ENCODE results near the gene NANOS1. TPM values are rescaled to one million over a fixed set of nuclear protein-coding genes. Genes with fewer than 3 reads are reported as not detected.
A peak's percentile ranks its signal among the peaks of the same experiment; 100 is the strongest.
"Not testable (repeated sequence)": the region's sequence is repeated elsewhere in the genome, so short reads cannot be mapped to it uniquely, and the experiment has no call there.

Gene NANOS1
- total and polyA plus RNA-seq, 2 experiments from 2014 or later: 1.6 to 2.9 TPM

- H3K4me1 Mint-ChIP-seq: peaks cover 19% of the 10 kb centered on the region; the same call in 2 of the 3 replicates
- H3K9me2 ChIP-seq (ENCODE audit: insufficient read depth); H3K79me2 ChIP-seq (replicated peaks; ENCODE audit: insufficient read depth); H3K36me3 ChIP-seq (ENCODE audit: insufficient read depth); DNase-seq (ENCODE audit: low spot score); ATAC-seq; H3K27ac Mint-ChIP-seq; H3K36me3 Mint-ChIP-seq (ENCODE audit: low read depth); H3K27ac ChIP-seq (ENCODE audit: low read depth); H3K9me3 Mint-ChIP-seq; H3K27me3 ChIP-seq (ENCODE audit: insufficient read depth): not testable (repeated sequence)
- H3K4me2 ChIP-seq: peak overlapping the region; percentile 85
- peak overlapping the region; percentile 69 for H3K4me3 ChIP-seq
- peaks cover 23% of the 10 kb centered on the region for H3K4me1 ChIP-seq (ENCODE audit: insufficient read depth)
- H3F3A ChIP-seq (replicated peaks; ENCODE audit: low read depth): peaks cover 21% of the 10 kb centered on the region
- peak overlapping the region; percentile 69 for H3K4me3 Mint-ChIP-seq
- H2AFZ ChIP-seq: peak overlapping the region; percentile 99
- peaks cover 24% of the 10 kb centered on the region; the same call in 1 of the 2 replicates for H4K20me1 ChIP-seq (replicated peaks; ENCODE audit: insufficient read depth)
- peaks cover 15% of the 10 kb centered on the region for H3K27me3 Mint-ChIP-seq (ENCODE audit: insufficient read depth, low read depth, poor library complexity)
Observed at GRCh38 chr10:119028445-119028899, 1.0 kb upstream of the NANOS1 start.

- Histone ChIP-seq H3K4me3 (peak overlapping the region; percentile 69), H2AFZ (peak overlapping the region; percentile 99), H3K79me2 (replicated peaks; ENCODE audit: insufficient read depth) (no peaks in the 10 kb centered on the region), H3F3A (replicated peaks; ENCODE audit: low read depth) (peaks cover 24% of the 10 kb centered on the region), H3K4me1 (ENCODE audit: insufficient read depth) (peaks cover 19% of the 10 kb centered on the region), H4K20me1 (replicated peaks; ENCODE audit: insufficient read depth) (peaks cover 30% of the 10 kb centered on the region; the same call in 1 of the 2 replicates), H3K27me3 (ENCODE audit: insufficient read depth) (0 out of 2 replicates have a peak, but pooled peaks cover 5% of the 10 kb centered on the region), H3K36me3 (ENCODE audit: insufficient read depth) (peaks cover 12% of the 10 kb centered on the region), H3K9me2 (ENCODE audit: insufficient read depth) (no peaks in the 10 kb centered on the region), H3K27ac (ENCODE audit: low read depth) (no peak overlapping the region), H3K4me2 (peak overlapping the region; percentile 85)
- peaks cover 13% of the 10 kb centered on the region; the same call in 2 of the 3 replicates for H3K36me3 Mint-ChIP-seq (ENCODE audit: low read depth)
- H3K4me3 Mint-ChIP-seq: peak overlapping the region; percentile 69
- H3K27ac Mint-ChIP-seq: no peak overlapping the region
- DNase-seq (ENCODE audit: low spot score) (peak; percentile 94), ATAC-seq (peak; percentile 80)
- no peaks in the 10 kb centered on the region for H3K9me3 Mint-ChIP-seq
- peaks cover 21% of the 10 kb centered on the region; the same call in 2 of the 3 replicates for H3K4me1 Mint-ChIP-seq
- peaks cover 15% of the 10 kb centered on the region for H3K27me3 Mint-ChIP-seq (ENCODE audit: insufficient read depth, low read depth, poor library complexity)
- no peak for TF ChIP-seq ZNF114 (CRISPR knock-in tag; IDR thresholded peaks at IDR 0.05)
- peak in 1 of 2 experiments; percentile 9; a peak in 1 of 4 replicates for TF ChIP-seq CTCF (conservative IDR thresholded peaks at IDR 0.05; ENCODE audit: low read depth in 2 of 2)
- TF ChIP-seq ZNF462 (CRISPR knock-in tag; IDR thresholded peaks at IDR 0.05): no peak
- TF ChIP-seq CREB1 (CRISPR knock-in tag; IDR thresholded peaks at IDR 0.05; ENCODE audit: low read depth): no peak
- no peak for TF ChIP-seq ZNF331 (CRISPR knock-in tag; IDR thresholded peaks at IDR 0.05; ENCODE audit: low read depth)
- no peak for TF ChIP-seq STAT1 (IDR thresholded peaks at IDR 0.05; ENCODE audit: unreplicated experiment)
- TF ChIP-seq NANOG (IDR thresholded peaks at IDR 0.05; ENCODE audit: borderline replicate concordance): no peak
- no peak for TF ChIP-seq JUNB (IDR thresholded peaks at IDR 0.05; ENCODE audit: unreplicated experiment)
- TF ChIP-seq POLR2AphosphoS5 (IDR thresholded peaks at IDR 0.05; ENCODE audit: low read depth): 0 out of 2 replicates have a peak, but pooled peaks have one; percentile 25
- TF ChIP-seq ETS1 (IDR thresholded peaks at IDR 0.05): no peak
- TF ChIP-seq EZH2phosphoT487 (IDR thresholded peaks at IDR 0.05; ENCODE audit: unreplicated experiment): no peak
Observed at GRCh38 chr10:119028900-119029612, 458 bp upstream of the NANOS1 start.

All from GM23338 (cell line).